SK-N-SH (cell line): ENCODE data around the gene ZBTB4. TPM values are rescaled to one million over a fixed set of nuclear protein-coding genes. Genes with fewer than 3 reads are reported as not detected.

Experiments
- CTCF ChIA-PET: fragments of 300-600, 350-600 bp; formaldehyde crosslinking; extraction: SDS; loops from one replicate; lab custom pipeline; 2021; lab: Yijun Ruan, JAX
- POLR2A ChIA-PET: fragments of 350-600 bp; sonication (Branson Sonifier 250); formaldehyde crosslinking; extraction: SDS; loops from one replicate; lab custom pipeline; 2020; ENCODE audit warnings: antibody characterized with exemption, inconsistent platforms; lab: Yijun Ruan, JAX
- DNase-seq: peaks from one replicate; pipeline ENCODE4 v3.0.0; 2012
- H2AFZ ChIP-seq: fragments of 200-600 bp; sonication (generic); 2 replicates; pipeline ENCODE4 v1.8.1; 2016; ENCODE audit warnings: antibody characterized with exemption, mild to moderate bottlenecking, low read depth
- H3F3A ChIP-seq: fragments of 200-600 bp; sonication (generic); replicated peaks from 2 replicates; pipeline ENCODE3; 2016; ENCODE audit warnings: antibody characterized with exemption, mild to moderate bottlenecking; ENCODE audit not compliant: insufficient read depth
- H3K27ac ChIP-seq, 2 experiments: fragments of 200-500 bp in 1 of 2; fragments of 200-600 bp in 1 of 2; sonication (Bioruptor generic) in 1 of 2; sonication (generic), shearing (Covaris generic) in 1 of 2; 2 replicates each; pipeline versions ENCODE4 v1.5.1 to v1.6.1; 2014 to 2016; ENCODE audit warnings: low read depth in 2 of 2, inconsistent platforms in 1 of 2, low read length in 1 of 2, mild to moderate bottlenecking in 1 of 2, mixed read lengths in 1 of 2
- H3K27me3 ChIP-seq: fragments of 200-600 bp; sonication (generic), shearing (Covaris generic); 2 replicates; pipeline ENCODE4 v1.6.1; 2016; ENCODE audit warnings: mixed run types; ENCODE audit not compliant: insufficient read depth
- H3K36me3 ChIP-seq, 2 experiments: fragments of 200-500 bp in 1 of 2; fragments of 200-600 bp in 1 of 2; sonication (Bioruptor generic) in 1 of 2; sonication (generic) in 1 of 2; replicated peaks in 1 of 2; 2 replicates each; pipeline versions ENCODE3 to v1.5.1; 2014 to 2016; ENCODE audit warnings: low read length in 1 of 2, mild to moderate bottlenecking in 1 of 2; ENCODE audit not compliant: insufficient read depth in 2 of 2, control insufficient read depth in 1 of 2
- H3K4me1 ChIP-seq, 2 experiments: fragments of 200-500 bp in 1 of 2; fragments of 200-600 bp in 1 of 2; sonication (Bioruptor generic) in 1 of 2; sonication (generic), shearing (Covaris generic) in 1 of 2; 2 replicates each; pipeline versions ENCODE4 v1.5.1 to v1.6.1; 2014 to 2016; ENCODE audit warnings: low read depth in 1 of 2, low read length in 1 of 2, mixed run types in 1 of 2; ENCODE audit not compliant: insufficient read depth in 2 of 2, control insufficient read depth in 1 of 2
- H3K4me2 ChIP-seq: fragments of 200-600 bp; sonication (generic), shearing (Covaris generic); 2 replicates; pipeline ENCODE4 v1.6.1; 2017; ENCODE audit warnings: mixed run types
- H3K4me3 ChIP-seq, 2 experiments: fragments of 200-500 bp in 1 of 2; fragments of 200-600 bp in 1 of 2; sonication (Bioruptor generic) in 1 of 2; sonication (generic), shearing (Covaris generic) in 1 of 2; 2 replicates each; pipeline versions ENCODE4 v1.5.1 to v1.8.1; 2014 to 2016; ENCODE audit warnings: low read depth in 2 of 2, inconsistent platforms in 1 of 2, low read length in 1 of 2, mild to moderate bottlenecking in 1 of 2, mixed read lengths in 1 of 2, moderate library complexity in 1 of 2
- H3K79me2 ChIP-seq: fragments of 200-600 bp; sonication (generic); 2 replicates; pipeline ENCODE4 v1.8.1; 2017; ENCODE audit warnings: mild to moderate bottlenecking; ENCODE audit not compliant: insufficient read depth
- H3K9ac ChIP-seq: fragments of 200-600 bp; sonication (generic); 2 replicates; pipeline ENCODE4 v1.6.1; 2017; ENCODE audit warnings: mixed run types
- H3K9me2 ChIP-seq: fragments of 200-600 bp; sonication (generic); 2 replicates; pipeline ENCODE4 v1.6.1; 2017; ENCODE audit warnings: mixed run types
- H3K9me3 ChIP-seq: fragments of 200-600 bp; sonication (generic); 2 replicates; pipeline ENCODE4 v1.6.1; 2017; ENCODE audit warnings: mixed run types, mild to moderate bottlenecking, moderate library complexity
- H4K20me1 ChIP-seq: fragments of 200-600 bp; sonication (generic); 2 replicates; pipeline ENCODE4 v1.6.1; 2017; ENCODE audit warnings: mild to moderate bottlenecking, mixed run types; ENCODE audit not compliant: insufficient read depth
- EZH2phosphoT487 ChIP-seq: fragments of 200-600 bp; sonication (generic); IDR thresholded peaks from 2 replicates; pipeline ENCODE4 v1.6.1; 2017; ENCODE audit warnings: low read depth, mixed run types, mild to moderate bottlenecking, antibody characterized with exemption, moderate library complexity, borderline replicate concordance
- FOSL2 ChIP-seq: IDR thresholded peaks from 2 replicates; pipeline ENCODE4 v1.4.0; 2012; ENCODE audit warnings: low read depth, mild to moderate bottlenecking, moderate library complexity, borderline replicate concordance
- FOXJ3 ChIP-seq: sonication (generic); formaldehyde crosslinking; IDR thresholded peaks from 2 replicates; pipeline ENCODE4 v1.5.1; 2020; ENCODE audit warnings: mild to moderate bottlenecking, missing genetic modification reagents
- IRF3 ChIP-seq: fragments of 150-350 bp; IDR thresholded peaks from 2 replicates; pipeline ENCODE4 v1.6.1; 2016; ENCODE audit warnings: mild to moderate bottlenecking, low read depth, low read length
- JUND ChIP-seq: IDR thresholded peaks from 2 replicates; pipeline ENCODE4 v1.4.0; 2012
- RXRA ChIP-seq: IDR thresholded peaks from 2 replicates; pipeline ENCODE4 v1.4.0; 2012; ENCODE audit warnings: low read depth, mild to moderate bottlenecking, borderline replicate concordance
- SMC3 ChIP-seq: IDR thresholded peaks from 2 replicates; pipeline ENCODE4 v1.6.1; 2012; ENCODE audit warnings: low read depth, low read length, improper control_type of control experiment
- TCF12 ChIP-seq: IDR thresholded peaks from 2 replicates; pipeline ENCODE4 v1.4.0; 2012
- TEAD4 ChIP-seq: IDR thresholded peaks from 2 replicates; pipeline ENCODE4 v1.4.0; 2012; ENCODE audit warnings: mild to moderate bottlenecking, borderline replicate concordance; ENCODE audit not compliant: insufficient read depth
- WGBS: methylation state at CpG from one replicate; pipeline ENCODE4 v1.1.6; 2017; ENCODE audit warnings: low lambda C conversion rate; 5-methylcytosine and 5-hydroxymethylcytosine counted together
- polyA plus RNA-seq, 3 experiments: library from polyadenylated mRNA; depleted of rRNA; stranded (reverse); fragments of >200 nt; gene quantifications; 2 replicates each; pipeline ENCODE4 v1.2.3, GENCODE V29; 2012
- TF ChIP-seq, protein P1 (sequence below): IDR thresholded peaks from 2 replicates; pipeline ENCODE4 v1.4.0; 2012; ENCODE audit warnings: low read depth
- TF ChIP-seq, protein P2 (sequence below): IDR thresholded peaks from 2 replicates; pipeline ENCODE4 v1.4.0; 2012; ENCODE audit warnings: low read depth, borderline replicate concordance
- TF ChIP-seq, protein P3 (sequence below): fragments of 150-350 bp; IDR thresholded peaks from 2 replicates; pipeline ENCODE4 v1.6.1; 2017; ENCODE audit warnings: antibody characterized with exemption, low read length, low read depth, borderline replicate concordance

Gene ZBTB4
- polyA plus RNA-seq, 1 of the 3 experiments (the other 2 are of a cell fraction) = 12.8 TPM

GRCh38 chr17:7425316-7425715, 54.1 kb downstream of the ZBTB4 start, which contains the start of gene SPEM2:
Gene SPEM2 (plus strand): TSS chr17:7425616. CDS start chr17:7425689, 73 bp downstream.
- ChIA-PET POLR2A (interaction anchor here (0.8 kb wide), 1 partner anchor 21 kb away, joined by 3 read pairs; the partner anchor contains the start of gene TMEM256), CTCF (interaction anchor here (0.7 to 1.2 kb wide), 2 partner anchors 11 to 19 kb away, joined by 3 to 6 read pairs; partner anchors contain the start of genes CHRNB1 and TMEM102)
- WGBS = 57% methylated on average over 5 of the region's 7 CpGs

DNA sequence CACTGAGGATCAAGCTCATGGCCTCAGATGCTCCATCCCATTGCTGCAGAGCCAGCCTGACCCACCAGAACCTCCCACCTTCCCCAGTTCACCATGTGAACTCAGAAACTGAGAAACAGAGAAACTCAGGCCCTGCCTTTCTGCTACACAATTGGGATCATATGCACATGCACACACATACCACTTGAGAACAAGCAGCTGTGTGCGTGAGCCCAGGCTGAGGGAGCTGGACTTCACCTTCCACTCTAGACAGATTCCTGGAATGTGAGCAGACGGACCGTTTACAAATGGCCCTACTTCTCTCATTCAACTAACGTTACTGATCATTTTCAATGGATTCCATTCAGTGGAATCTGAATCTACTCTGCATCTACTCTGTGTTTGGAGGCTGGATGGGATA, 55.8 kb downstream of the ZBTB4 start:
- H3K4me3 ChIP-seq = no peak overlapping the region
- no peaks in the 10 kb centered on the region for H3F3A ChIP-seq
- TF ChIP-seq, protein P1, sequence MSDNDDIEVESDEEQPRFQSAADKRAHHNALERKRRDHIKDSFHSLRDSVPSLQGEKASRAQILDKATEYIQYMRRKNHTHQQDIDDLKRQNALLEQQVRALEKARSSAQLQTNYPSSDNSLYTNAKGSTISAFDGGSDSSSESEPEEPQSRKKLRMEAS = no peak
- TF ChIP-seq TEAD4 (no peak), SMC3 (no peak), FOXJ3 (no peak), FOSL2 (no peak), EZH2phosphoT487 (no peak), TCF12 (no peak), JUND (no peak), RXRA (no peak)
- TF ChIP-seq, protein P2, sequence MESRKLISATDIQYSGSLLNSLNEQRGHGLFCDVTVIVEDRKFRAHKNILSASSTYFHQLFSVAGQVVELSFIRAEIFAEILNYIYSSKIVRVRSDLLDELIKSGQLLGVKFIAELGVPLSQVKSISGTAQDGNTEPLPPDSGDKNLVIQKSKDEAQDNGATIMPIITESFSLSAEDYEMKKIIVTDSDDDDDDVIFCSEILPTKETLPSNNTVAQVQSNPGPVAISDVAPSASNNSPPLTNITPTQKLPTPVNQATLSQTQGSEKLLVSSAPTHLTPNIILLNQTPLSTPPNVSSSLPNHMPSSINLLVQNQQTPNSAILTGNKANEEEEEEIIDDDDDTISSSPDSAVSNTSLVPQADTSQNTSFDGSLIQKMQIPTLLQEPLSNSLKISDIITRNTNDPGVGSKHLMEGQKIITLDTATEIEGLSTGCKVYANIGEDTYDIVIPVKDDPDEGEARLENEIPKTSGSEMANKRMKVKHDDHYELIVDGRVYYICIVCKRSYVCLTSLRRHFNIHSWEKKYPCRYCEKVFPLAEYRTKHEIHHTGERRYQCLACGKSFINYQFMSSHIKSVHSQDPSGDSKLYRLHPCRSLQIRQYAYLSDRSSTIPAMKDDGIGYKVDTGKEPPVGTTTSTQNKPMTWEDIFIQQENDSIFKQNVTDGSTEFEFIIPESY = no peak
- TF ChIP-seq, protein P3, sequence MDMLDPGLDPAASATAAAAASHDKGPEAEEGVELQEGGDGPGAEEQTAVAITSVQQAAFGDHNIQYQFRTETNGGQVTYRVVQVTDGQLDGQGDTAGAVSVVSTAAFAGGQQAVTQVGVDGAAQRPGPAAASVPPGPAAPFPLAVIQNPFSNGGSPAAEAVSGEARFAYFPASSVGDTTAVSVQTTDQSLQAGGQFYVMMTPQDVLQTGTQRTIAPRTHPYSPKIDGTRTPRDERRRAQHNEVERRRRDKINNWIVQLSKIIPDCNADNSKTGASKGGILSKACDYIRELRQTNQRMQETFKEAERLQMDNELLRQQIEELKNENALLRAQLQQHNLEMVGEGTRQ = no peak
- no peak overlapping the region for H2AFZ ChIP-seq
- no peaks in the 10 kb centered on the region for H3K36me3 ChIP-seq
- no peak for DNase-seq
- 68% methylated on average over 4 of the region's 4 CpGs for WGBS
- H3K9me2 ChIP-seq = no peaks in the 10 kb centered on the region
- H3K4me2 ChIP-seq = no peak overlapping the region
- CTCF ChIA-PET = no interaction called here
- no peak overlapping the region for H3K9ac ChIP-seq
- H3K79me2 ChIP-seq = no peaks in the 10 kb centered on the region
- H3K4me1 ChIP-seq = no peaks in the 10 kb centered on the region; a peak in 1 of 4 replicates
- no peaks in the 10 kb centered on the region for H4K20me1 ChIP-seq
- no peaks in the 10 kb centered on the region for H3K27me3 ChIP-seq
- no peaks in the 10 kb centered on the region for H3K9me3 ChIP-seq
- POLR2A ChIA-PET = no interaction called here
- H3K27ac ChIP-seq = no peak overlapping the region

More at GRCh38 chr17:7425316-7425715, 54.1 kb downstream of the ZBTB4 start, which contains the start of gene SPEM2:
- no peaks in the 10 kb centered on the region for H3K9me3 ChIP-seq
- H2AFZ ChIP-seq = no peak within 1 kb of the TSS
- H3K4me1 ChIP-seq = no peaks in the 10 kb centered on the region; a peak in 1 of 4 replicates
- no peaks in the 10 kb centered on the region for H4K20me1 ChIP-seq
- TF ChIP-seq IRF3 = no peak
- H3F3A ChIP-seq = no peaks in the 10 kb centered on the region
- H3K27ac ChIP-seq = no peak within 1 kb of the TSS
- H3K4me2 ChIP-seq = no peak within 1 kb of the TSS
- DNase-seq = no peak
- H3K9me2 ChIP-seq = no peaks in the 10 kb centered on the region
- H3K4me3 ChIP-seq = no peak within 1 kb of the TSS
- H3K36me3 ChIP-seq = no peaks in the 10 kb centered on the region
- no peaks in the 10 kb centered on the region for H3K27me3 ChIP-seq
- no peaks in the 10 kb centered on the region for H3K79me2 ChIP-seq
- no peak within 1 kb of the TSS for H3K9ac ChIP-seq
